22Rv1 (cell line): ENCODE measurements around the gene SNRPA1.
A peak's percentile ranks its signal among the peaks of the same experiment; 100 is the strongest.

Experiments used
- H3K27ac ChIP-seq: fragments of 450-650 bp; 2 replicates; pipeline ENCODE4 v1.5.1; 2017
- ZFX ChIP-seq: fragments of 450-650 bp; IDR thresholded peaks from 2 replicates; pipeline ENCODE4 v1.6.1; 2017; ENCODE audit warnings: antibody characterized with exemption, borderline replicate concordance
- TF ChIP-seq, protein P1 (sequence below): fragments of 450-650 bp; IDR thresholded peaks from 2 replicates; pipeline ENCODE4 v1.5.1; 2017; ENCODE audit warnings: mild to moderate bottlenecking

The SNRPA1 gene

DNA sequence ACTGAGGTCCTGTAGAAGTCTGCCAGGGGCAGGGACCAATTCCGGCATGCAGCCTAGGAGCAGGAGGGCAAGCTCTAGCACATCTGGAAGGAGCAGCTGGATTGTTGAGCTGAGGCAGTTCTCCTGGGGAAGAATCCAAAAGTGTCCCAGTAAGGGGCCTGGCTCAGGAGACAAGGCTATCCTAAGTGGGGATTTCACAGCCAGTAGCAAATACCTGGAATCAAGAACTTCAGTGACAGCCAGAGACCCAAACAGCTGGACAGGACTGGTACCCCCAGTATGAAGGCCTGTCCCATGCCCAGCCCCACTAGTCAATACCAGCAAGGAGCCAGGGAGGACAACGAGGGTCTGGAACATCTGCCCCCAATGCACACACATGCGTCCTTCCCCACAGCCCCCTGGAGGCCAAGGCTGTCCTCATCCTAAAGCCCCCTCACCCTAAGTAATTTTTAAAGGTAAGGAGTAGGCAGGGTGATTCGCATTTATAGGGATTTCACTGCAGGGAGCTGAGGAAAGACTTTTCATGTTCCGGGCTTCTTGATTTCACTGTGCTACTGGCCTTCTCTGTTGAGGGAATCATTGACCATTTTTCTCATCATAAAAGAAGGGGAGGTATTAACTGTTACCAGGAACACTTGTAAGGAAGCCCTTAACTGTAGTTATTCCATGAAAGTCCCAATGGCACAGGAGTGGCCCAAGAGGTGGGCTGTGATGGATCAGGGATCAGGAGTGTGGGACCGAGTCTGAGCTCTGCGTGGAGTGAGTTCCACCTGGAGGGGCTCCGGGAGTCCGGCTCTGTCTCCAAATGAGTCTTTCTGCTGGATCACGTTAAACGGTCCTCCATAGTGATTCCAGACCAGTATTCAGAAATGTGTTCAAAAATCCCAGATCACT, 40.6 kb downstream of the SNRPA1 start:
- no peak for TF ChIP-seq ZFX
- TF ChIP-seq, protein P1, sequence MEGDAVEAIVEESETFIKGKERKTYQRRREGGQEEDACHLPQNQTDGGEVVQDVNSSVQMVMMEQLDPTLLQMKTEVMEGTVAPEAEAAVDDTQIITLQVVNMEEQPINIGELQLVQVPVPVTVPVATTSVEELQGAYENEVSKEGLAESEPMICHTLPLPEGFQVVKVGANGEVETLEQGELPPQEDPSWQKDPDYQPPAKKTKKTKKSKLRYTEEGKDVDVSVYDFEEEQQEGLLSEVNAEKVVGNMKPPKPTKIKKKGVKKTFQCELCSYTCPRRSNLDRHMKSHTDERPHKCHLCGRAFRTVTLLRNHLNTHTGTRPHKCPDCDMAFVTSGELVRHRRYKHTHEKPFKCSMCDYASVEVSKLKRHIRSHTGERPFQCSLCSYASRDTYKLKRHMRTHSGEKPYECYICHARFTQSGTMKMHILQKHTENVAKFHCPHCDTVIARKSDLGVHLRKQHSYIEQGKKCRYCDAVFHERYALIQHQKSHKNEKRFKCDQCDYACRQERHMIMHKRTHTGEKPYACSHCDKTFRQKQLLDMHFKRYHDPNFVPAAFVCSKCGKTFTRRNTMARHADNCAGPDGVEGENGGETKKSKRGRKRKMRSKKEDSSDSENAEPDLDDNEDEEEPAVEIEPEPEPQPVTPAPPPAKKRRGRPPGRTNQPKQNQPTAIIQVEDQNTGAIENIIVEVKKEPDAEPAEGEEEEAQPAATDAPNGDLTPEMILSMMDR = no peak
- no peak overlapping the region for H3K27ac ChIP-seq

DNA sequence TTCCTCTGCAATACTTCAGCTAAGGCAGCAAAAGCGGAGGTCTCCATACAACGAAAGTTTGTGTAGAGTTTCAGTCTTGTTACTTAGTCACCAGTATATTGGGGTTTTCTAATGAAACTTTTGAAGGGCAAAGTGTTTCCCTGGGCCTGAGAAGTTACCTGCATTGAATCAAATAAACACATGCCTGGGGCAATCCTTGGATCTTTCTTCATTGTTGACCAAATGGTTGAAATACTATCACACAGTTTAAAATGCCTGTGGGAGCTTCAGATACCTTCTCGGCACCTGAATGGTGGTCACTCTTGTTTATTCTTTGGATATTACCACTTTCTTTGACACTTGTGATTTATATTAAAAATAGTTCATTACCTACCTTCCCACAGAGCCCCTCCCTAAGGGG, 42.2 kb downstream of the SNRPA1 start:
- H3K27ac ChIP-seq = peak overlapping the region; percentile 85
- no peak for TF ChIP-seq ZFX

DNA sequence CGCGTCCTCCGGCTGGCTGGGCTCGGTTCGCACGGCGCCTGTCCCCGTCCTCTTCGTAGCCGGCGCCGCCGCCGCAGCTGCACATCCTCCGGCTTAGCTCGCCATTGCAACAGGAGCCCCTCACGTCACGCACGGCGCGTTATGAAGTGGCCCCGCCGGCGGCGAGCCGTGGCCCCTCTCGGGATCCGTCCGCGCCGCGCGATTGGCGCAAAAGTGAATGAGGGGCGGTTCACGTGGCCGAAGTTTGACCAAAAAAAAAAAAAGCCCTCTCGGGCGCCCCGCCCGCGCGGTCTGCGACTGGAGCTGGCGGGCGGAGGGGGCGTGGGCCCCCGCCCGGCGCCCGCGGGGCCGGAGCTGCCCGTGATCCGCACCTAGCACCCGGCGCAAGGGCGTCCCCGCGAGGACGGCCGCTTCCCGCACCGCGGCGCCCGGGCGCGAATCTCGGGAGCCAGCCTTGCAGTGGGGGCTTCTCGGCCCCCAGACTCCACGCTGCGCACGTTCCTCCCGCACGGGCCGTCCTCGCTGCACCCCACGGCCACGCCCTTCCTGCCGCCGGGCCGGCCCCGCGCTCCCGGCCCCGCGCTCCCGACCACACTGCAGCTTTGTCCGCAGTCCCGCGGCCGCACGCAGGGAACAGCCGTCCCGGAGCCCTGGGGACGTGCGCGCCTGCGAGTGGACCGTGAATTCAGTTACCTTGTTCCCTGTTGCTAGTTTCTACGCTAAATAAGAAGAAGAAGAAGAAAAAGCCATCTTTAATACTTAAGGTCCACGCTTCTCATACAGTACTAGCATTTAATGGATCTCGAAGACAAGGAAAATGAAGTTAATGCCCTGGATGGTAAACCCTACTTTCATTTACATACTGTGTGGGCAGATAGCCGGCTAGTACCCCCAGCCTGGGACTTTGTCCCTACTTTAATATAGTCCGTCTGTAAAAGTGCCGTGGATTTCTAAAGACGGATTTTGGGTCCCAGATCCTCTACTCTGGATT, 42.9 kb downstream of the SNRPA1 start, which contains the start of gene CHSY1:
CHSY1 (minus strand) TSS at position 219 of the 991 bp plus-strand sequence. CDS start 592 bp downstream, outside the sequence.
- TF ChIP-seq, protein P1 = peak; percentile 36
- no peak for TF ChIP-seq ZFX

DNA sequence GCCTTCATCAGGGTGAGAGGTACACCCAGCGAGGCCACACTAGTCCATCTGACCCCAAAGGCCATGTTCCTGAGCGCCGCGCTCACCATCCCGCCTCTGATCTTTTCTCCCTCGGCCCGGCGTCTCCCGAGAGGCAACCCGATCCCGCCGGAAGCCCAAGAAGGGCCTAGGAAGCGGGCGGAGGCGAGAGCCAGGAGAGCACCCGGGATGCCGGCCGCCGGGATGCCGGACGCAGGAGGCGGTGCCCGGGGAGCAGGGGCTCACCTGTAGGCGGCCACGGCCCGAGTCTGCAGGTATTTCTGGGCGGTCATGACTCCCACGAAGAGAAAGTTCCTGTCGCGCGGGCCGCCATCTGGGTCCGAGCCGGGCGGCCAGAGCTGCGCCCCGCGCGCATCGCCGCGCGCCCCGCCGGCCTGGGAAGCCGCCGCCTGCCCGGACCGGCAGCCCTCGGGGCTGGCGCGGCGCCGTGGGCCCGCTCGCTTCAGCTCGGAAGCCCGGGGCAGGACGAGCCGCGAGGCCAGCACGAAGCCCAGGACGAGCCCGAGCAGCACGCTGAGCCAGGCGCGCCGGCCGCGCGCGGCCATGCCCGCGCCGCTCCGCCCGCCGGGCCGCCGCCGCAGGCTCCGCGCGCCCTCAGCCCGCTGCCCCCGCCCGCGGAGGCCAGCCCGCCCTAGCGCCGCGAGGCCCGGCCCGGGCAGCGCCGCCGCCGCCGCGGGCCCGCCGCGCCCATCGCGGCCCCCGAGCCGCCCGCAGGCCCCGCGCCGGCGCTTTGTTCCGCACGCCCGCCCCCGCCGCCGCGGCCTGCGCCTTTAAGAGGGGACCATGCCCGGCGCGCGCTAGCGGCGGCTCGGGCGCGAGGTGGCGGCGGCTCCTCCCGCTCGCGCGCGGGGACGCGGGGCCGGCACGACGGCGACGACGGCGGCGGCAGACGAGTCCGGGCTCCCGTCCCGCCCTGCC, 43.9 kb downstream of the SNRPA1 start:
- TF ChIP-seq, protein P1 = no peak
- no peak for TF ChIP-seq ZFX
- H3K27ac ChIP-seq = peak overlapping the region; percentile 85

More for the DNA sequence above, 42.9 kb downstream of the SNRPA1 start, which contains the start of gene CHSY1:
- peak within 1 kb of the TSS; percentile 85 for H3K27ac ChIP-seq

DNA sequence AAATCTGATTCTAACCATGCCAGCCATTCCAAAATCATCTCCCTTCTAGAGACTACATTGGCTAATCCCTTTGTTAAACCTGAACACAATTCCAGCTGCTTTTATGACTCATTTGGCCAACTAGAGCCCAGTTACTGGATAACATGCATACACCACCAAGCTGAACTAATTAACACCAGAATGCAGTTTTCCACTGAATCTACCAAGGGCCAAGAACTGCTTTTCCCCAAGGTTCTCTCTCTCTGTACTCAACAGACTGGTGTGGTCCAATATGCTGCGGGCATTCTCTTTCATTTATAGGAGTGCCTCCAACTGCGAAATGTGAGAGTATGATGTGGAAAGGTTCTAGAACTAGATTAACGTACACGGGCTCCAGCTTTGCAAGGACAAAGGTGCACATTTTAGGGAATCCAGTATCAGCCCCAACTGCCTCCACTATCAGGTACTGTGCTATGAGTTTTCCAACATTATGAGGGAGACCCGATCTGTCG, 44.7 kb downstream of the SNRPA1 start:
- TF ChIP-seq, protein P1 = no peak
- TF ChIP-seq ZFX = no peak
- H3K27ac ChIP-seq = peak overlapping the region; percentile 85

DNA sequence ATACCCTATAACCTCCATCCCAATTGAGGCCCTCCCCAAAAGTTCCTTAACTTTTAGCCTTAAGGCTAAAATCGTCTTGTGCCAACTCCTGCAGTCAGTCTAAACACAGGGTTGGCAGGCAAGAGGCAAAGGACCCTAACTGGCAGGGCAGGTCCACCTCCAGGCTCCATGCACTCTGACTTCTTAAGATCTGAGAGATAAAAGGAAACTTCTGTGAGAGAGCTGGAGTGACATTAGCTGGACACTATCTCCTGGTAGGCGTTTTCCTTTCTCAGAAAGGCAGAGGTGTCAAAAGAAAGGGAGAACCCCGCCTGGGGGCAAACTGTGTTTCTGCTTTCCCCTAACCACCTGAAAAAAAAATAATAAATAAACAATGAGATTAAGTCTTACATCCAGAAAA, 46.8 kb downstream of the SNRPA1 start:
- H3K27ac ChIP-seq = no peak overlapping the region

More for the DNA sequence above, 46.8 kb downstream of the SNRPA1 start:
- TF ChIP-seq, protein P1 = no peak
